HG02623 (cell line): ENCODE measurements around the gene ZSCAN16.

Experiments
- ATAC-seq: cut with Tn5 transposase; IDR thresholded peaks from one replicate; pipeline ENCODE4 v1.9.1; 2021; ENCODE audit warnings: moderate library complexity; ENCODE audit not compliant: unreplicated experiment

Gene ZSCAN16

DNA sequence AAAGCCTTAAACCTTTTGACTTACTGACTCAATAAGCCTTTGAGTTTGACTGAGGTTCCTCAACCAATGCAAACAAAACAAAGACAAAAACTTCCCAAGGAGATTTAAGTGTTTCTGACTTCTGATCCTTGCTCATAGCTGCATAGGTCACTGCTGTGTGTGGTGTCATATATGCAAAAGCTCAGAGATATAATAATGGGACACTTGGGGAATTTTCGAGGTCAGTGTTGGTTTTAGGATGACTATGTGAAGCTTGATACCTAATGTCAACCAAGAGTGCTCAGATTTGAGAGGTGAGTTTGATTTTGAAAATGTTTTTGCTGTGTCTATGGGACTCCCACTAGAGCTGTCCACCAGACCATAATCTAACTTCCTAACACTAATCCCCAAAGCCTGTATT lies 43.5 kb downstream of the ZSCAN16 start:
- ATAC-seq = no peak

DNA sequence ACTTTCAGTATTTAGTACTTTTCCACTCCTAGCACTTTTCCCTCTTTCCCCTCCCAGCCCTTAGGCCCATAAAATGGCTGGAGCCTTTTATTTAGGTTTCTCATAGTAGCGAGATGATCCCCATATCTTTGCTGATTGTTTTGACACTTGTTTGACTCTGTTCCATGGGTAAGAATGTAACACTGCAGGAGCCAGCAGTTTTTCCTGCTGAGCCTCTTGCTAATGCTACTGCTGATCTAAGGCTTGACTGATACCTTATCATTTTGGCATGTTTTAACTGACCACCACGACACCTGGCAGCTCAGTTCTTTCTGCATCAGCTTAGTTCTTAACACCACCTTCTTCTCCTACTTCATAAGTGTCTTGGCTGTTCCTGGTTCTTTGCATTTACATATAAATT lies 46.9 kb downstream of the ZSCAN16 start:
- no peak for ATAC-seq

DNA sequence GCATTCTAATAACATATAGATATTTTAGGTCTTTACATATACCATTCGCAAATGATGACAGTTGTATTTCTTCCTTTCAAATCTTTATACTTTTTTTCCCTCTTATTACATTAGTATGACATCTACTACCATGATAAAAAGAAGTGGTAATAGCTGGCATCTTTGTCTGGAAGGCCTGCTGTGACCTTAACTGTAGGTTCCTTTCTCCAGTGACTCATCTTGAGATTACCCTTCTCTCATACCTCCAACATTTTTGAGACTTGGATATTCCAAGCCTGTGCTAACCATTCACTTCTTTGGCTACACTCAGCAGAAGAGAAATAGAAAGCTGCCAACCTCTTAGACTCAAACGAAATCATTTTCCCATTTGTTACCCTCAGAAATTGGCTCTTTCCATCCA lies 47.6 kb downstream of the ZSCAN16 start:
- no peak for ATAC-seq

DNA sequence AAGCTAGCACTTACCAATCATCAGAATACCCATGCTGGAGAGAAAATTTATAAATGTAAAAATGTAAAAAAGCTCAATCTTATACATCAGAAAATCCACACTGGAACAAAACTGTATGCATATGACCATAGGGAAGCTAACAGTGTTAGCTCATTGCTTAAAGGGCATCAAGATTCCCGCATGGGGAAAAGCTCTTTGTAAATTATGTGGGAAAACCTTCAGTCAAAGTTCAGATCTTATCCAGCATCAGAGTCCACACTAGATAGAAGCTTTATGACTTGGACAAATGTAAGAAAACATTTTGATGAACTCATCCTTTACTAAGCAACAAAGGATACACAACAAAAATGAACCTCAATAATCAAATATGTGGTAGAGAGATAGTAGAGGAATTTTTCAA lies 52.0 kb downstream of the ZSCAN16 start:
- no peak for ATAC-seq
